GM12872 (cell line): ENCODE results near the gene LLGL2.

Experiments
- TF ChIP-seq, protein P1 (sequence below): IDR thresholded peaks from 3 replicates; pipeline ENCODE4 v1.5.1; 2011; ENCODE audit warnings: low read depth, mild to moderate bottlenecking, low read length, moderate library complexity; ENCODE audit not compliant: insufficient read depth

LLGL2 gene

DNA sequence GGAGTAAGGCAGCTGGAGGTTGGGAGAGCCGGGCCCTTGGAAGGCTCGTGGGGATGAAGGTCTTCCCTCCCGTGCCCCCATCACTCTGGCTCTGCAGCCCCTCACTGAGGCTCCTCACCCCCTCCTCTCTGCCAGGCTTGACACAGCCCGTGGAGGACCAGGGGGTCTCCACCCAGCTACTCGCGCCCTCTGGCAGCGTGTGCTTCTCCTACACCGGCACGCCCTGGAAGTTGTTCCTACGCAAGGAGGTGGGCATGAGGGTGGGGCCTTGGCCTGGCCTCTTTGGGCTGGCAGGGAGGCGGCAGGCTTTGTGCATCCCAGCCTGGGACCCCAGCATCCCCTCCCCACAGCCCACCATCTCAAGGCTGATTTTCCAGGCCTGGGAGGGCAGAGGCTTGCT, 92.2 kb downstream of the LLGL2 start:
- TF ChIP-seq, protein P1, sequence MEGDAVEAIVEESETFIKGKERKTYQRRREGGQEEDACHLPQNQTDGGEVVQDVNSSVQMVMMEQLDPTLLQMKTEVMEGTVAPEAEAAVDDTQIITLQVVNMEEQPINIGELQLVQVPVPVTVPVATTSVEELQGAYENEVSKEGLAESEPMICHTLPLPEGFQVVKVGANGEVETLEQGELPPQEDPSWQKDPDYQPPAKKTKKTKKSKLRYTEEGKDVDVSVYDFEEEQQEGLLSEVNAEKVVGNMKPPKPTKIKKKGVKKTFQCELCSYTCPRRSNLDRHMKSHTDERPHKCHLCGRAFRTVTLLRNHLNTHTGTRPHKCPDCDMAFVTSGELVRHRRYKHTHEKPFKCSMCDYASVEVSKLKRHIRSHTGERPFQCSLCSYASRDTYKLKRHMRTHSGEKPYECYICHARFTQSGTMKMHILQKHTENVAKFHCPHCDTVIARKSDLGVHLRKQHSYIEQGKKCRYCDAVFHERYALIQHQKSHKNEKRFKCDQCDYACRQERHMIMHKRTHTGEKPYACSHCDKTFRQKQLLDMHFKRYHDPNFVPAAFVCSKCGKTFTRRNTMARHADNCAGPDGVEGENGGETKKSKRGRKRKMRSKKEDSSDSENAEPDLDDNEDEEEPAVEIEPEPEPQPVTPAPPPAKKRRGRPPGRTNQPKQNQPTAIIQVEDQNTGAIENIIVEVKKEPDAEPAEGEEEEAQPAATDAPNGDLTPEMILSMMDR: no peak

DNA sequence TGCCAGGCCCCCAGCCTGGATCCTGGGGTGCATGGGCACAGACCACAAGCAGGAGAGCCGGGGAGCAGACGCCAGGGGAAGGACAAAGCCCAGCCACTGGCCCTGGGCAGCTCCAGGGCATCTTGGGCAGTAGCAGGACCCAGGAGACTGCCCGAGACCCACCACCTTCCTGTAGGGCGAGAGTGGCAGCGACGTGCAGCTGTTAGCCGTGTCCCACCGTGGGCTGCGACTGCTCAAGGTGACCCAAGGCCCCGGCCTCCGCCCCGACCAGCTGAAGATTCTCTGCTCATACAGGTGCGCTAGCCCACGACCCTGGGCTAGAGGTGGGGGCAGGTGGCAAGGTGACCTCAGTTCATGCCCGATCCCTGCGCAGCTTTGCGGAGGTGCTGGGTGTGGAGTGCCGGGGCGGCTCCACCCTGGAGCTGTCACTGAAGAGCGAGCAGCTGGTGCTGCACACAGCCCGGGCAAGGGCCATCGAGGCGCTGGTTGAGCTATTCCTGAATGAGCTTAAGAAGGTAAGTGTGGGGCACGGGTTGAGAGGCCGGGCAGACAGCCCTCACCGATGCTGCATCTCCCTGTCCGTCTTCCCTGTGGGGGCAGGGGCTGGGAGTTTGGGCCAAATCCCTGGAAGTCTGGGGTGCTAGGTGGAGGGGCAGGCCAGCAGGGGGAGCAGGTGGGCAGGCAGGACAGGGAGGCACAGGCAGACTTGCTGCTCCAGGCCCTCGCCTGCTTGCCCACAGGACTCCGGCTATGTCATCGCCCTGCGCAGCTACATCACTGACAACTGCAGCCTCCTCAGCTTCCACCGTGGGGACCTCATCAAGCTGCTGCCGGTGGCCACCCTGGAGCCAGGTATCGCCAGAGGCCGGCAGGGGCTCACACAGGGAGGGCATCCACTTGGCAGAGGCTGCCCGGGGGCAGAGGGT, 94.3 kb downstream of the LLGL2 start:
- TF ChIP-seq, protein P1: peak; percentile 62

DNA sequence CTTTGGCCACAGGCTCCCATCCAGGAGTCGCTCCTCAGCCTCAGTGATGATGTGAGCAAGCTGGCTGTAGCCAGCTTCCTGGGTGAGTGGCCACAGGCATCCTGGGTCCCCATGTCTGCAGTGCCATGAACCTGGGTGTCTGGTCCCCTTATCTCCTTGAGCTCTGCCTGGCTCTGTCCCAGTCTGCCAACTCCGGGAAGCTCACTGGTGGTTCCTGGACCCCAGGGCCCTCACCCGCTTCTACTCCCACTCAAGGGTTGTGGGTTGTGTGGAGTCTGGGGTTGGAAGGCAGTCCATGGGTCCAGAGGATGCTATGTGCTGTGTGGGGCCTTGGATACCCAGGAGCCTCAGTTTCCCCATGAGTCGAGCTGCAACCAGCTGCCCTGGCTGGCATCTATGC, 96.0 kb downstream of the LLGL2 start:
- TF ChIP-seq, protein P1: no peak

DNA sequence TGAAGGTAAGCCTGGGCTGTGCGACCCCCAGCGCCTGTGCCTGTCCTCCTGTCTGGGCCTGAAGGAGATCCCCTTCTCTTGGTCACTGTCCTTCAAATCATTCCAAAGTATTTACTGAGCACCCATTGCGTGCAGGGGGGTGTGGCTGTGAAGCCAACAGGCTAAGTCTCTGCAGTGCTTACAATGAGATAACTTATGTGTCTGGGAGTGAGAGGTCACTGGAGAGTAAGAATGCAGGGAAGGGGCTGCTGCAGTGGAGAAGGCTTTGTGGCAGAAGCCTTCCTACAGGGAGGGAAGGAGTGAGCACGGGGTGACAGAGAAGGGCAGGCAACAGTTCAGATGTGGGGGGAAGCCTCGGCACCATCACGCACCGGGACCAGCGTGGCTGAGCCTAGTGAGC, 96.6 kb downstream of the LLGL2 start:
- TF ChIP-seq, protein P1: no peak

DNA sequence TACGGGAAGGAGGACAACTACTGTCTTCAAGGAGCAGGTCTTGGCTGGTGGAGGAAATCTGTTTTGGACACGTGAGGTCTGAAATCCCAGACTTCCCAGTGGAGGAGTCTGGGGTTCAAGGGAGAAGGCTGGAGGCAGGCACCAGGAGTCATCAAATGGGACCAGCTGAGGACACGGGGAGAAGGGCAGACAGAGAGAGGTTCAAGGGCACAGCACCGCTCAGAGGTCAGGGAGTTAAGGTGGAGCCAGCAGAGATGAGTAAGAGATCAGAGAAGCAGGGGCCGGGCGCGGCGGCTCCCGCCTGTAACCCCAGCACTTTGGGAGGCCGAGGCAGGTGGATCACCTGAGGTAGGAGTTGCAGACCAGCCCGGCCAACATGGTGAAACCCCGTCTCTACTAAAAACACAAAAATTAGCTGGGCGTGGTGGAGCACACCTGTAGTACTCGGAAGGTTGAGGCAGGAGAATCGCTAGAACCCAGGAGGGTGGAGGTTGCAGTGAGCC, 97.3 kb downstream of the LLGL2 start:
- TF ChIP-seq, protein P1: no peak

DNA sequence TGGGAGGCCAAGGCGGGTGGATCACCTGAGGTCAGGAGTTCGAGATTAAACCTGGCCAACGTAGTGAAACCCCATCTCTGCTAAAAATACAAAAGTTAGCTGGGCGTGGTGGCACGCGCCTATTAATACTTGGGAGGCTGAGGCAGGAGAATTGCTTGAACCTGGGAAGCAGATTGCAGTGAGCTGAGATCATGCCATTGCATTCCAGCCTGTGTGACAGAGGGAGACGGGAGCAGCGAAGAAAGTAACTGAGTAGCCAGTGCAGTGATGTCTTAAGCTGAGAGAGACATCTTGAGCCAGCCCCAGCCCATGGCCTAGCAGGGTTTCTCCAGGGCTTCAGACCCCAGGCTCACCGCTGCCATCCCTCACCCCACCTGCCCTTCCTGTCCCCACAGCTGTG, 97.9 kb downstream of the LLGL2 start:
- TF ChIP-seq, protein P1: no peak

DNA sequence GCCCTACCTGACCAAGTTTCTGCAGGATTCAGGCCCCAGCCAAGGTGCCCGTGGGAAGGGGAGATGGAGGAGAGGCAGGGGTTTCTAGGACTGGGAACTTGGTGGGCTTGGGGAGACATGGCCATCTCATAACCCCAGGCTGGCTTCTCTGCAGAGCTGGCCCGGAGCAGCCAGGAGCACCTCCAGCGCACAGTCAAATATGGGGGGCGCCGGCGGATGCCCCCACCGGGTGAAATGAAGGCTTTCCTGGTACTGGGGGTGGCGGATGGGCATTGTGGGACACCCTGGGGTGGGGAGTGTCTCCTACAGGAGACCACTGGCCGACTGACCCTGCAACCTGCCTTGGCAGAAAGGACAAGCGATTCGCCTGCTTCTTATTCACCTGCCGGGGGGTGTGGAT, 98.5 kb downstream of the LLGL2 start:
- TF ChIP-seq, protein P1: no peak
